LNCAP (cell line): ENCODE data around the gene TNFRSF9.

Experiments
- CTCF ChIP-seq: fragments of 450-650 bp; IDR thresholded peaks from 2 replicates; pipeline ENCODE4 v1.5.1; 2017; ENCODE audit warnings: mild to moderate bottlenecking

TNFRSF9 gene

GRCh38 chr1:7938070-7938469, 2.6 kb downstream of the TNFRSF9 start:
- TF ChIP-seq CTCF, result no peak

GRCh38 chr1:7932524-7933138, 8.0 kb downstream of the TNFRSF9 start:
- TF ChIP-seq CTCF, result no peak

GRCh38 chr1:7931446-7931812, 9.2 kb downstream of the TNFRSF9 start:
- TF ChIP-seq CTCF, result no peak

- no peak for TF ChIP-seq CTCF
These were observed 9.8 kb downstream of the TNFRSF9 start for GRCh38 chr1:7930645-7931445.

GRCh38 chr1:7929637-7930036, 11.0 kb downstream of the TNFRSF9 start:
- no peak for TF ChIP-seq CTCF

GRCh38 chr1:7928247-7928646, 12.4 kb downstream of the TNFRSF9 start:
- no peak for TF ChIP-seq CTCF

- TF ChIP-seq CTCF, result no peak
These were observed 18.3 kb downstream of the TNFRSF9 start for GRCh38 chr1:7922301-7922700.
